ENCODE measurements around the gene STXBP1. TPM values are rescaled to one million over a fixed set of nuclear protein-coding genes. Genes with fewer than 3 reads are reported as not detected.

The STXBP1 gene
- total RNA-seq, 1 donor from 2014 or later = 12.0 TPM

DNA sequence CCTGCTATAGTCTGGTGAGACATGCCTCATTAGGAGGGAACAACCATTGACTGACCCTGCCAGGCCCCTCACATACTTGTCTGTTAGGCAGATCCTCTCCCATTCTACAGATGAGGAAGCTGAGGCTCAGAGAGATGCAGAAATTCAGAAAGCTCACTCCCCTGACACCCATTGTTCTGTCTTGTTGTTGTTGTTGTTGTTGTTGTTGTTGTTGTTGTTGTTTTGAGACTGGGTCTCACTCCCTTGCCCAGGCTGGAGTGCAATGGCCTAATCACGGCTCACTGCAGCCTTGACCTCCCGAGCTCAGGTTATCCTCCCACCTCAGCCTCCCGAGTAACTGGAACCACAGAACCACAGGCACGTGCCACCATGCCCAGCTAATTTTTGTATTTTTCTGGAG lies 81.6 kb downstream of the STXBP1 start:
- no peaks in the 10 kb centered on the region for H3K9me3 ChIP-seq (ENCODE audit: low read depth)
- H3K27ac Mint-ChIP-seq = no peak overlapping the region
- H2AFZ ChIP-seq (replicated peaks) = no peak overlapping the region
- peaks cover 3% of the 10 kb centered on the region for H3K27me3 Mint-ChIP-seq (ENCODE audit: insufficient read depth, low read depth)
- peaks cover 12% of the 10 kb centered on the region for H3F3A ChIP-seq (ENCODE audit: low read depth)
- no peak overlapping the region for H3K4me2 ChIP-seq
- H3K9me3 Mint-ChIP-seq = no peaks in the 10 kb centered on the region
- no peak overlapping the region for H3K4me3 ChIP-seq
- no peaks in the 10 kb centered on the region for H4K20me1 ChIP-seq (ENCODE audit: low read depth)
- peaks cover 17% of the 10 kb centered on the region for H3K36me3 Mint-ChIP-seq
- H3K9ac ChIP-seq = no peak overlapping the region
- H3K27ac ChIP-seq = no peak overlapping the region
- TF ChIP-seq EZH2phosphoT487 (IDR thresholded peaks at IDR 0.05) = no peak
- TF ChIP-seq, protein P1, sequence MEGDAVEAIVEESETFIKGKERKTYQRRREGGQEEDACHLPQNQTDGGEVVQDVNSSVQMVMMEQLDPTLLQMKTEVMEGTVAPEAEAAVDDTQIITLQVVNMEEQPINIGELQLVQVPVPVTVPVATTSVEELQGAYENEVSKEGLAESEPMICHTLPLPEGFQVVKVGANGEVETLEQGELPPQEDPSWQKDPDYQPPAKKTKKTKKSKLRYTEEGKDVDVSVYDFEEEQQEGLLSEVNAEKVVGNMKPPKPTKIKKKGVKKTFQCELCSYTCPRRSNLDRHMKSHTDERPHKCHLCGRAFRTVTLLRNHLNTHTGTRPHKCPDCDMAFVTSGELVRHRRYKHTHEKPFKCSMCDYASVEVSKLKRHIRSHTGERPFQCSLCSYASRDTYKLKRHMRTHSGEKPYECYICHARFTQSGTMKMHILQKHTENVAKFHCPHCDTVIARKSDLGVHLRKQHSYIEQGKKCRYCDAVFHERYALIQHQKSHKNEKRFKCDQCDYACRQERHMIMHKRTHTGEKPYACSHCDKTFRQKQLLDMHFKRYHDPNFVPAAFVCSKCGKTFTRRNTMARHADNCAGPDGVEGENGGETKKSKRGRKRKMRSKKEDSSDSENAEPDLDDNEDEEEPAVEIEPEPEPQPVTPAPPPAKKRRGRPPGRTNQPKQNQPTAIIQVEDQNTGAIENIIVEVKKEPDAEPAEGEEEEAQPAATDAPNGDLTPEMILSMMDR (IDR thresholded peaks at IDR 0.05) = no peak
- no peak for TF ChIP-seq EZH2 (IDR thresholded peaks at IDR 0.05)
- H3K4me1 ChIP-seq = no peaks in the 10 kb centered on the region
- no peaks in the 10 kb centered on the region for H3K79me2 ChIP-seq (ENCODE audit: low read depth)
- peaks cover 10% of the 10 kb centered on the region for H3K4me1 Mint-ChIP-seq
- no peak overlapping the region for H3K4me3 Mint-ChIP-seq
- no peak for DNase-seq (ENCODE audit: low spot score)
- no peaks in the 10 kb centered on the region for H3K27me3 ChIP-seq
- H3K36me3 ChIP-seq = no peaks in the 10 kb centered on the region

DNA sequence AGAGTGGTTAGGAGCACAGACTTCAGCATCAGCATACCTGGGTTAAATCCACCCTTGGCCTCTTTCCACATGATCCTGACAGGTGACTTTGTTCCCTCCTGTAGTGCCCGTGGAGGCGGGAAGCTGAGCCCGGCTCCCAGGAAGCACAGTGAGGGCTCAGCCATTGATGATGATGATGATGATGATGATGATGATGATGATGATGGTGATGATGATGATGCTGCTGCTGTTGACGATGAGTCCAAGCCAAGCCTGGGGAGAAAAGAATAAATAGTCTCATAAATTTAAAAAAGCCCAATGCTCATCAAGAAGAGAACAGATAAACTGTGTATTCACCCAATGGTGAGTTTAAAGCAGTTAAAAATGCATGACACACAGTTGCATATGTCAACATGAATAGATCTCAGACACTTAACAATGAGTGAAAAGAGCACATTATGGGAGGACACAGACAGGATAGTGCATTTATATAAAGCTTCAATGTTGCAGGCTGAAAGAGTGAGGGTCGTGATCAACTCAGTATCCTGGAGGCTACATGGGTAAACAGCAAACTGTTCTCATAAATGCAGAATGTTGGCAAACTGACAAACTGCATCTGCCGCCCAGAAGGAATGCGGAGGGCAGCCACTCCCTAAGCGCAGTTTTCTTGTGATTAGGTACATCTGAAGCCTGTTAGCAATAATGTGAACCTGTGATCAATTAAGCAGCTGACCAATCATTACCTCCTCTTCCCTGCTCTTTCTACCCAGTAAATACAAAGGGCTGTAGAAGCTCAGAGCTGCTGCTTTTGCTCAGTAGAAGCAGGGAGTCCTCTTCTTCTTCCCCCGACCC lies 83.0 kb downstream of the STXBP1 start:
- Mint-ChIP-seq H3K4me3 (no peak overlapping the region), H3K9me3 (no peaks in the 10 kb centered on the region), H3K36me3 (peaks cover 10% of the 10 kb centered on the region), H3K27ac (no peak overlapping the region), H3K27me3 (ENCODE audit: insufficient read depth, low read depth) (no peaks in the 10 kb centered on the region), H3K4me1 (peaks cover 11% of the 10 kb centered on the region)
- Histone ChIP-seq H2AFZ (replicated peaks) (no peak overlapping the region), H3K9me3 (ENCODE audit: low read depth) (no peaks in the 10 kb centered on the region), H3K27ac (no peak overlapping the region), H3F3A (ENCODE audit: low read depth) (peaks cover 12% of the 10 kb centered on the region), H3K36me3 (no peaks in the 10 kb centered on the region), H3K9ac (no peak overlapping the region), H3K4me3 (no peak overlapping the region), H4K20me1 (ENCODE audit: low read depth) (no peaks in the 10 kb centered on the region), H3K79me2 (ENCODE audit: low read depth) (no peaks in the 10 kb centered on the region), H3K4me2 (no peak overlapping the region), H3K27me3 (no peaks in the 10 kb centered on the region), H3K4me1 (no peaks in the 10 kb centered on the region)
- no peak for TF ChIP-seq EZH2phosphoT487 (IDR thresholded peaks at IDR 0.05)
- TF ChIP-seq EZH2 (IDR thresholded peaks at IDR 0.05) = no peak
- TF ChIP-seq, protein P1 (IDR thresholded peaks at IDR 0.05) = no peak
- DNase-seq (ENCODE audit: low spot score) = no peak

DNA sequence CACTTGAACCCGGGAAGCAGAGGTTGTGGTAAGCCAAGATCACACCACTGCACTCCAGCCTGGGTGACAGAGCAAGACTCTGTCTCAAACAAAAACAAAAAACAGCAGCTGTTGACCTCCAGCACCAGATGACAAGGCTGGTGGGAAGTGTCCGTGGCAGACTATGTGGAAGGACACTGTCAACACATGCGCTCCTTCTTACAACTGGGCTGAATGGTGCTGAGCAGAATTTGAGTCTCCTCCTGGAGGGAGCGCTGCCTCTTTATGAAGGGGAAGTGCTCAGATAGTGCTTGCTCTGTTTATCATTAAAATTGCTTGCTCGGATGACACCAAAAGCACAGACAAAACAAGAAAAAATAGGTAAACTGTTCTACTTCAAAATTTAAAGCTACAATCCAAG lies 85.5 kb downstream of the STXBP1 start:
- H3K4me2 ChIP-seq = no peak overlapping the region
- no peak overlapping the region for H3K4me3 ChIP-seq
- H3K4me3 Mint-ChIP-seq = no peak overlapping the region
- no peaks in the 10 kb centered on the region for H3K27me3 ChIP-seq
- H3K36me3 Mint-ChIP-seq = no peaks in the 10 kb centered on the region
- peaks cover 3% of the 10 kb centered on the region for H3K4me1 Mint-ChIP-seq
- peaks cover 5% of the 10 kb centered on the region for H3K27me3 Mint-ChIP-seq (ENCODE audit: insufficient read depth, low read depth)
- H3F3A ChIP-seq (ENCODE audit: low read depth) = peaks cover 18% of the 10 kb centered on the region
- H3K9me3 Mint-ChIP-seq = no peaks in the 10 kb centered on the region
- H3K79me2 ChIP-seq (ENCODE audit: low read depth) = no peaks in the 10 kb centered on the region
- H3K4me1 ChIP-seq = no peaks in the 10 kb centered on the region
- H3K27ac ChIP-seq = no peak overlapping the region
- no peaks in the 10 kb centered on the region for H4K20me1 ChIP-seq (ENCODE audit: low read depth)
- TF ChIP-seq EZH2 (IDR thresholded peaks at IDR 0.05) (no peak), EZH2phosphoT487 (IDR thresholded peaks at IDR 0.05) (no peak)
- TF ChIP-seq, protein P1 (IDR thresholded peaks at IDR 0.05) = no peak
- no peak overlapping the region for H2AFZ ChIP-seq (replicated peaks)
- no peak overlapping the region for H3K9ac ChIP-seq
- no peaks in the 10 kb centered on the region for H3K36me3 ChIP-seq
- DNase-seq (ENCODE audit: low spot score) = no peak
- no peak overlapping the region for H3K27ac Mint-ChIP-seq
- H3K9me3 ChIP-seq (ENCODE audit: low read depth) = no peaks in the 10 kb centered on the region

All from neural progenitor cell (in vitro differentiated cells).